Epidermal melanocyte (primary cell): ENCODE data around the gene CDH23.
"Not testable (repeated sequence)": the region's sequence is repeated elsewhere in the genome, so short reads cannot be mapped to it uniquely, and the experiment has no call there.

Experiments
- DNase-seq: peaks from one replicate; pipeline ENCODE4 v3.0.0; 2011; ENCODE audit warnings: low spot score; ENCODE audit not compliant: insufficient read length

The CDH23 gene

DNA sequence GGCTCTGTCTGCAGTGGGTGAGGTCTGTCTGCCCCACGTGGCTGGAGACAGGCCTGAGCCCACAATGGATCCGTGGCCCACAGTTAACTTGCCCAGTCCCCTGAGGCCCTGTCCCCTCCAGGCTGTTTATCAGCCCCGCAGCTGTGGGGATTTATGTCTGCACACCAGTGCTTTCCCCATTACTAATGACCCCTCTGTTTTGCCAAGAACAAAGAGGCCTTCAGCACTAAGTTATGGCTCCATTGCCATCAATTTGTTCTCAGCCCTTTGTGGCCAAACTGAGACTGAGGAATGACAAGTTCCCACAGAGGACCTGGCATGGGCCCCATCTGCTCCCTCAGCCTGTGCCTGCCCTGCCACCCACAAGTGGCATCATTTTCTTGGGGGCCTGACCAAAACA lies 184.7 kb downstream of the CDH23 start:
- DNase-seq = no peak

DNA sequence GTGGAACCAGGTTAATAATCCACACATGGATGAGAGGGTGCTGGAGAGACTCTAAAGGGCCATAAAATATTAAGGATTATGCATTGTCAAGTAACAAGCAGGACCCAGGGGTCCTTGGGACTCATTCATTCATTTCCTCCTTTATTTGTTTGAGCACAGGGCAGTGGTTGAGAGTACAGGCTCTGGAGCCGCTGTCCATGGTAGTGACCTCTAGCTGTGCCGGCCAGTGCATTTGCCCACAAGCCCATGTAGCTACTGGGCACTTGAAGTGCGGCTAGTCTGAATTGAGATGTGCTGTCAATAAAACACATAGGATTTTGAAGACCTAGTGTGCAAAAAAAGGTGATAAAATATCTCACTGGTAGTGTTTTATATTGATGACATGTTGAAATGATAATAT lies 185.3 kb downstream of the CDH23 start:
- DNase-seq = no peak

DNA sequence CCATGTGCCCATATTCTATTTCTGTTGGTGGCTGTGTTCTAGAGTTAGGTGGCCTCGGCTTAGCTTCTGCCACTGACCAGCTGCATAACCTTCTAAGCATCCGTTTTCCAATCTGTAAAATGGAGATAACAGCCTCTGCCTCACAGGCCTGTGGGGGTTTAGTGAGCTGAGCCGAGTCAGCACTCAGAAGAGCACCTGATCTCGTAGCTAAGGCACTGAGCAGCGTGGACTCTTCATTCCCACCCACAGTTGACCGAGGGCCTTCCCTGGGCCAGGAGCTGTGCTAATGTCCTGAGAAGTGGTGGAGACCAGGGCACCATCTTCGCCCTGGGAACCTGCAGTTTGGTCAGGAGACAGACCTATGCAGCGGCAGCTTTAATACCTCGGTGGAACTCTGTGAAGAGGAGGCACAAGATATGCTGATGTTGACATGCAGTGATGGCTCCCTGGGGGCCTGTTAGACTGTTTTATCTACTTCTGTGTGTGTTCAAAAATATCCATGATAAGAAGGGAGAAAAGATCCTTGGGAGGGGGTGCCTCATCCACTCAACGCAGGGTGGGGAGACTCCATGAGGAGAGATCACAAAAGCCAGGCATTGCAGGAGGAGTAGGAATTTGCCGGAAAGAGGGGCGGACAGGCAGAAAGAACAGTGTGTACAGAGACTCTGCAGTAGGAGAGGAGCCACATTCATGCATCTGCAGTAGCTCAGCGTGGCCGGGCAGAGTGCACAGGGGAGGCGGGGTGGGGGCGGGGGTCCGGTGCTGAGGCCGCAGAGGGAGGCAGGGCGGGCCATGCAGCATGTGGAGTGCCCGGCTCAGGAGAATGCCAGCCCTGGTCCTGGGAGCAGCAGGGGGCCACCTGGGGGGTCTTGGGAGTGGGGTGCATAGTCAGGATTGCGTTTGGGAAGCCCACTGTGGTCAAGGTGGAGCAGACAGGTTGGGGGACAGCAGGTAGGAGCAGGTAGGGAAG lies 186.1 kb downstream of the CDH23 start:
- no peak for DNase-seq

DNA sequence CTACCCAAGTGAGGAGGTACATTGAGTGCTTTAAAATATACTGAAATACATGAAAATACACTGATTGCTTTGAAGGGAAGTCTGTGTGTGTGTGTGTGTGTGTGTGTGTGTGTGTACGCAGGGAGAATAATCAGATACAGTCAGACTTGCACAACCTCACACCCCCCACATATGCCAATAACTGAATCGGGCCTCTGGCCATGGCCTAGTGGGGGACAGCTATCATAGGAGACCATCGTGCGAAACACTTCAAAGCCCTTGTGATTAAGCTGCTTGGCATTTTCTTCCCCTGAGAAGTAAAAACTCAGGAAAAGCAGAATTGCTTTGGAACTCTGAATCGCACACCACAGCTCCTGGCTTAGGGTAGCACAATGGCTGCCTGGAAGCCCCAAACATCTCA lies 187.7 kb downstream of the CDH23 start:
- DNase-seq = no peak

DNA sequence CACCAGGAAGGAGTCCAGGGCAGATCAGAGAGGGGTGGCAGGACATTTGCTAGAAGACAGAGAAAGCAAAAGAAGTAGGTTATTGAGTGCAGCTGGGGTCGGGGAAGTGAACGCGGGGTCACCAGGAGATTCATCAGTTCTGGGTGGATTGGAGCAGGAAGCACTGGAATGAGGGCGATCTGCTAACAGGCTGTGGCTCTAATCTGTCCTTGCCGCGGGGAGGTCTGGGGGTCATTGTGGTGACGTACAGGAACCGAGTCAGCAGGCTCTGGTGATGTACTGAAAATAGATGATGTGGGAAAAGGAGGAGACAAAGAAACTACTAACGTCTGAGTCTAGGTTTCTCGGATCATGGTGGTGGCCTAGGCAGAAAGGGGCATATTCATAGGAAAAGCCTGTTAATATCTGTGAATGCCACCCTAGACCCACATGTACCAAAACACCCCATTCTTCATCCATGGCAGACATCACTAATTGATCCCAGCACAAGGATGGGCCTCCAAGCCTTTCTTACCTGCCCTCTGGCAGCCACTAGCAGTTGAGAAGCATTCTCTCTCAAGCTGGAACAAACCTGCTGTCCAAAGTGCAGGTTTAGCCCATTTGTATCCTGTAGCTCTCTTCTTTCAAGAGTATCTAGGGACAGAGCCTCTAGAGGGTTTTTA lies 188.3 kb downstream of the CDH23 start:
- no peak for DNase-seq

DNA sequence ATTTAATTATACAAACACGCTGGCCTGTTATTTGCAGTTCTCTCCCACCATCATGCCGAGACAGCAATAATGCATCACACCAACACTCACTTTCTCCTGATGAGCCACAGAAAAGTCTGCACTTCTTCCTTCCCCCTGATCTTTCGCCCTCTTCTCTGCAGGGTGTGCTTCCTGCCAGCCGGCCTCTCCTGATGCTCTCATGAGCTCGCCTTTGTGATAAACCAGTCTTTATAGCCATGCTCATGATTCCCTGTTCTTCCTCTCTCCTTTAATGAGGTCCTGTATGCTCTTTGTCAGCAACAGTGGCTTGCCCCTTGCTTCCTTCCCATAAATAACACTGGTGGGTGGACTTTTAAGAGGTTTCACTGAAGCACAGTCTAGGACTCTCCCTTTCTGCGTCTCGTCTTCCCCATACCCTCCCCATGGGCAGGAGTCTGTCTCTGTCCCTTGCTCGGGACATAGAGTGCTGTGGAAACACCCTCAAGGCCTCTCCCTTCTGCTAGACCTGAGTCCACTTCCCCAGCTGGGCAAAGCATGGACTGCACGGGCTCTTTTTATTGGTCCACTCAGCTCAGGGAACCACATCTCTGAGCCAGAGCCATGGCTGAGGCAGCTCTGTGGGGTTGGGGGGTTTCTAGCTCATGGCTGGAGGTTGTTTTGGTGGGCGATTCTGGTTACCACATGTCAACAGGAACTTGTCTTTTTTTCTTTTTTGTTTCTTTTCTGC lies 189.0 kb downstream of the CDH23 start:
- DNase-seq = no peak

DNA sequence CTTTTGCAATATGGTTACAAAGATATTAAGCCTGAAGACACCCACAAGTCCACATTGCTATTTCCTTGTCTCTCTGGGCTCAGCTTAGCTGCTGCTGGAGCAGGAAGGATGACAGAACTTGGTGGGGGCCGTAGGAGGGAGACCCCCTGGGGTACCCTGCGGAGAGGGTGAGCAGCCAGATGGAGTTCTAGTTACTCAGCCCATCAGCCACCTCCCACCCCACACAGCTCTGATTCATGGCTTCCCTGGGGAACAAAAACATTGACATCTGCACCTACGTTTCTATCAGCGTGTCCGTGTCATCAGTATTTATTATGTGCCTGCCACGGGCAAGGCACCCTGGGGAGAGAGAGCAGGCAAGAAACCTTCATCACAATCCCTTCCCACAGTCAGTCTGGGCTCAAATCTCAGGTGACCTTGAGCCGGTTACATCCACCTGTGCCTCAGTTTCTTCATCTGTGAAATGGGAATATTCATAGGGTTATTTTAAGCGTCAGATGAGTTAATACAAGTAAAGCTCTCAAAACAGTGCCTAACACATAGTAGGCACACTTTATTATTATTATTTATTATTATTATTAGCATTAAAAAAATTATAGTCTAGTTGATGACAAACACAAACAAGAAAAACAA lies 191.3 kb downstream of the CDH23 start:
- no peak for DNase-seq

DNA sequence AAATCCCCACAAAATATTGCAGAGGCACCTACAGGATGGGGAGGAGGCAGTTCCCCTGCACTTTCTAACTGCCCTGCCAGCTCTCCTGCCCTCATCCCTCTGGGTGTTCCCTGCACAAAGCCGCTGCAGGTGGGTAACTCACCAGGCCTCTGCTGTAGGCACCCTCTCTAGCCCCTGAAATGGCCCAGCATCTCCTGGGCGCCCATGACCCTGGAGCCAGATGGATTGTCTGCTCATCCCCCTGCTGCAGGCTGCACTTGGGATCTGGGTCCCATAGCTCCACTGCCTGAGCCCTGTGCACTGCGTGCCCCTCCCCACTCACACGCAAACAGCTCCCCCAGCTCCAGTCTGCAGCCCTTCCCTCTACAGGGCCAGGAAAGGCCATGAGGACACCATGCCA lies 192.0 kb downstream of the CDH23 start:
- DNase-seq = no peak

DNA sequence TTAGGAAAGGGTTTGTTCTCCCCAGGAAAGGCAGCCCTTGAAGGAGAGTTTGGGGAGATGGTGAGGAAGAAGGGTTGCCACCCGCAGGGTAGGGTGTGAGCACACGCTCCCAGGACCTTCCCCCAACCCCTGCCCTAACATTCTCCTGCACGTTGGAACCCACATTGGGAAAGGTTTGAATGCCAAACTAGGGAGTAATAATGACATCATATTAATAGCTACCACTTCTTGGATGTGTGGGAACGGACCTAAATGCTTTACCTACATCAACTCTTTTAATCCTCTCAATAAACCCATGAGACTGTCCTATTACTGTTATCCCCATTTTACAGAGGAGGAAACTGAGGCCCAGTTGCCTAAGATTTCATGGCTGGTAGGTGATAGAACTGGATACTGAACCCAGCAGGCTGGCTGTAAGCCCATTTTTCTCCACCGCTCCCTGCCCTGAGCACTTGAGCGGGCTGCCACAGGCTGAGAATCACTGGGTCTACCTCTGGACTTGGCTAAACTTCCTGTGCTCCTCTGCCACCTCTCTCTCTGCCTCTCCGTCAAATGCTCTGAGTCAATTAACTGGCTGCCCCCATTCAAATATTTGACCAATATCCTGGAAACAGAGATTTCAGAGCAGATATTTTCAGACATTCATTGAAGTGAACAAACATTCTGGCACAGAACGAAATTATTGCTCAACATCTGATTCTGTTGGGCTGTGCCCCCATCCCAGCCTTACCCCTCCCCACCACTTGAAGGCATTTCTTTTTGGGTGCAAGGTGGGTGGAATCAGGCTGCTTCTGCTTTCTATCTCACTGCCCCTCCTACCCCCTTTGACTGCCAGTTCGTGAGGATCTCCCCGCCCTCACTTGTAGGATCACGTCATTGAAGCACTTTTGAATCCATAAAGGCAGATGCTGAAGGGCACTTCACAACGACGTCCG lies 193.2 kb downstream of the CDH23 start:
- no peak for DNase-seq

DNA sequence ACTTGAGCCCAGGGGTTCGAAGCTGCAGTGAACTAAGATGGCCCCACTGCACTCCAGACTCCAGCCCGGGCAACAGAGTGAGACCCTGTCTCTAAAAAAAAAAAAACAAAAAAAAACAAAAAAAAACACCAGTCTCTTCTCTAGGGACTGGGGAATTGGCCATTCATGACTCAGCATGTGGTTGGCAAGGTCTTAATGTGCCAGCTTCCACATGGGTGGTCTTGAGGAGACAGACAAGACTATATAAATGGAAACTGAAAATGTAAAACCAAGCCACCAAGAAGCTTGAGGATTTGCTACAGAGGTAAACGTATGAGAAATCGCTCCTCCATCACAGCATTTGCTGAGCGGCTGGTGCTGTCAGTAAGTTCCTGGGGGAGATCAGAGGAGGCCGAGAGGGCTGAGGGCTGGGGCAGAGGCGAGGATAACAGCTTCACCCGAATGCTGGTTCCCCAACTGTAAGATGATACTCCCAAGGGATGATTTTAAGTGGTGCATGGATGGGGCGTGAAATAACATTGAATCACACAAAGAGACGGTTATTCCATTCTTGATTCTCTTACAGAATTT lies 194.1 kb downstream of the CDH23 start:
- DNase-seq = no peak

DNA sequence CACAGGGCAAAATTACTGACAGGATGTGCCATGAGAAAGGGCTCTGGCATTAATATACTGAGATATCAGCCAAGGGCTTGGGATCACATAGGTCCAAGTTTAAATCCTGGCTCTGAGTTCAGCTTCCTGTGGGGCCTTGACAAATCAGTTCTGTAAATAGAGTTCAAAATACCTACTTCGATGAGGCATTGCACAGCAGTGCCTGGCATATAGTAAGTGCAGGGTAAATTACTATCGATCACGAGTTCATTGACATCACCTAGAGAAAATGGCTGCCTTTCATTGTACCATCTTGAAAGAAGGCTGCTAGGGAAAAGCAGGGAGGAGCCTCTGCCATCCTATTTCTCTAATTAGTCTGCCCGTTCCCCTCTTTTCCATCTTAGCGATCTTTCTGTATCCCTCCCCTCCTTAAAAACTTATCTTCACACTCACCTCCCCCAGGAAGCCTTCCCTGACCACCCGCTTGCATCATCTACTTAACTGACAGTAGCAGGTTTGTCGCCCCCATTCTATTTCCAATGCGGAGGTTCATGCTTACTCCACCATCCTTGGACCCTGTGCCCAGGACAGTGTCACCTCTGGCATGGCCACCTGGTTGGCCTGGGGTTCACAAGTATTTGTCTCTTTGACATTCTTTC lies 198.3 kb downstream of the CDH23 start:
- DNase-seq = no peak

DNA sequence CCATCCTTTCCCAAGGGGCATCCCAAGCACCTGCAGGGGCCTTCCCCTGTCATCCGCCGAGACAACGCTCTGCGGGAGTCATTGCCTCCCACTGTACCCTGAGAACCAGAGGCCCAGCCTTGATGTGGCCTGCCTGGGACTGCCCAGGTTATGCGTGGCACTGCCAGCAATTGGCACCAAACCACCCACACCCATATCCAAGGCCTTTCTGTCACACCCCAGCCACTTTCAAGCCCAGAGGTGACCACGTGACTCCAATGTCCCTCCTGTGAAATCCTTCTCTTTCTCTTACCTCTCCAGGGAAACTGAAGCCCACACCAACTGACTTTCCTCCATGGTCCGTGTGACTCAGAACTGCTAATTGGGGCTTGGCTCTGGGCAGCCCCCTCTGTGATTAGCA lies 198.9 kb downstream of the CDH23 start:
- no peak for DNase-seq

DNA sequence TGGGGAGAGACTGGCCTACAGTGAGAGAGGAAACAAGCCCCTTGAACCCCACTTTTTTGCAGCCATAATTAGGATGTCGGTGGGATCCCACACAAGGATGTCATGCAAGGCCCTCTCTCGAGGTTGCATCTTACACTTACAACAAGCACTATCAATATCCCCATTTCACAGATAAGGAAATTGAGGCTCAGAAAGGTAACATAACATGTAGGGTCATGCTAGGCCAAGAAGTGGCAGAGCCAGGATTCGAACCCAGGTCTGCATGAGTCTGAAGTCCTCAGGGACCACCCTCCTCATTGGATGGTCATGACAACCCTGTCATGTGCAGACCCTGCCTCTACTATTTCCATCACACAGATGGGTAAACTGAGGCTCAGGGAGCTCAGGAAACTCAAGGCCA lies 199.4 kb downstream of the CDH23 start:
- DNase-seq = no peak

DNA sequence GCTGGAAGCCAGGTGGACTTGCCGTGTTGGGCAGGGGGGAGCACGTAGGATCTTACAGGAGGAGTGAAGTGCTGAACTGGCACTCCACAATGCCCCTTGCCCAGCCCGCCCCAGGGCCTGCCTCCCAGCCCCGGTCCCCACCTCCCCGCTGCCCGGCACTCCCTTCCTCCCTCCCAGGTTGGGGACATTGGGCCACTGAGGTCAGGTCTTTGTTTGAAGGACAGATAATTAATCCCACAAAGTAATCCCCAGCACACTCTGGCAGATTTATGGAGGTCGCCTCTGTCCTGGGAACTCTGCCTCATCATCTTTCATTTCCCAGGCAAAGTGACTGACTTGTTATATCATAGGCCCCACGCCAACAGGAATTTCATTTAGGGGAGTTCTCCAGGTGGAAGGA lies 200.0 kb downstream of the CDH23 start:
- no peak for DNase-seq

DNA sequence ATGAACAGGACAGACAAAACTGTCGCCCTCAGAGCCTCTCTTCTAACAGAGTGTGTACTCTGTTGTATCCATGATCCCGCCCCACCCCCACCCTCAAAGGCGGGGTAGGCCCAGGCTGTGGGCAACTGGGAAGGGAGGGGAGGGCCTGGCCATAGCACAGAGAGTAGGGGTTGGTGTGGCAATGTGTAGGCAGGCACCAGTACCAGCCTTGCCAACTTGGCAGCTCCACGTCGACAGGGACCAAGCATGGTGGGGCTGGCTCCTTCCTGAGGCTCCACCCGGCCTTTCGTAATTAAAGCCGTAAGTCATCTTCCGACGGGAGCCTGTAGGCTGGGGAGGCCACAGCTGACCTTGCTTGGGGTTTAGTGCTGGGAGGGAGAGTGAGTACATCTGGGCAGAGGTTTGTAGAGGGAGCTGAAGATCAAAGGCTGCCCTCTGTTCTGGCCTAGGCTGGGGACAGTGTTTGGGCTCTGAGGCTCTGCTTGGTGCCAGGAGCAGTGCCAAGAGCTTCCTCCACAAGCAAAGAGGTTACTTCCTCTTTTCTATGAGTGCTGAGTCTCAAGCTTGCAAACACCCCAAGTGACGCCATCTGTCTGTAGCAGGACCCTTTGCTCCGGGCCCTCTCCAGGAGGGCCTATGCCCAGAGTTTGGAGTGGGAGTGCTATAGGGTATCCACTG lies 201.2 kb downstream of the CDH23 start:
- DNase-seq = no peak

DNA sequence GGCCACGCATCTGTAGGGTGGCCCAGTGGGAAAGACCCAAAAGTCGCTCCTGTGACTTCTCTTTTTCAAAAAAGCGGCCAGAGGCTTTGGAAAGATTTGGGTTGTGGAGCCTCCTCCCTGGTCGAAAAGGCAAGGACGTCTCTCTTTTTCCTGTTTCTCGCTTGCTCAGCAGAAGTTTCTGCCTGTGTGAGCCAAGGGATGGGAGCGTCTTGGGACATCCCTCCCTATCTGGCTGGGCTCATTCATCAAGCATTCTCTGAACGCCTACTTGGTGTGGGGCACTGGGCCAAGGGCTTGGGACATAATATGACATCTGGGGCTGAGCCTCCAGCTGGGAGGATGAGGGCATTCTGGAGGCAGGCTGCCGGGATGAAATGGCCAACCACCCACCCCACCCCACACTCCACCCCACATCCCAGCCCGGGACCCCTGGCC lies 201.9 kb downstream of the CDH23 start:
- peak; percentile 81 for DNase-seq

DNA sequence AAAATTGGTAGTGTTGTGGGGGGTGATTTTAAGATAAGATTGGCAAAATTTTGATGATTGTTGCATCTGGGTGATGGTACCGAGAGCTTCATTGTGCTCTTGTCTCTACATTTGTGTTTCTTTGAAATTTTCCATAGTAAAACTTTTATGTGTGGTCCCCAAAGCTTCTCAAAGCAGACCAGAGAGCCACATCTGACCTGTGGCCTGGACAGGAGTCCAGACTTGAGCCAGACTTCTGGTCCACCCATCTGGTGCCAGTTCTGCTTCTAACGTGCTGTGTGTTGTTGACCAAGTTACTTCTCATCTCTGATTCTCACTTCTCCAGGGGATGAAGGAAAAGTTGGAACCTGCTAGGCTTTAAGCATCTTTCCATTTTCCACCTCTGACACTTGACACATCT lies 202.8 kb downstream of the CDH23 start:
- DNase-seq = no peak

DNA sequence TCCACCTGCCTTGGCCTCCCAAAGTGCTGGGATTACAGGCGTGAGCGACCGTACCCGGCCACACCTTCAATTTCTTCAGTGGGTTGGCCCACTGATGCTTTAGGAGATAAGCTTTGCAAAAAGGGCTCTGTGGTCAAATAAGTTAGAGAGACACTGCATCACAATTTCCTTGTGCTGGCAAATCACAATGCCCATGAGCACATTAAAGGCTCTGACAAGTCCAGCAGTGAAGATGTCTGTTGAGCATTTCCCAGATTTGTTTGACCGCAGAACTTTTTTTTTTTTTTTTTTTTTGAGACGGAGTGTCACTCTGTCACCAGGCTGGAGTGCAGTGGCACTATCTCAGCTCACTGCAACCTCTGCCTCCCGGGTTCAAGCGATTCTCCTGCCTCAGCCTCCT lies 203.5 kb downstream of the CDH23 start:
- DNase-seq = not testable (repeated sequence)

DNA sequence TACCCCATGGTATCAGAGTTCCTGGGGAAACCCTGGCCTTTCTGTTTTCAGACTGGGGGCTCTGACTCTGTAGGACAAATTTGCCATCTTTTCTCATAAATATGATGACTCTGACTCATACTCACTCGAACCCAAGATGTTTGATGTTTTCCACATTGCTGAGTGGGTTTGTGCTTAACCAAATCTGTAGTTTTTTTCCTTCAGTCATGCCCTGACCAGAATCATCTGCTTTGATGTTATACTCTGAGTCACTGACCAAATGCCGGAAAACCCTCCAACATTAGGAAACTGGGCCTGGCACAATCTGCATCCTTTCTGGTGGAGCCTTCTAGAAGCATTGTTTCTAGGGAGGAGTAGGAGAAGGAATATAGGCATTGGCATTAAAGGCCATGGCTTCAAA lies 204.1 kb downstream of the CDH23 start:
- DNase-seq = peak; percentile 31
